Superior temporal gyrus (tissue), 1 donor: ENCODE measurements around the gene GPR18.

Experiments used
- DNase-seq: peaks from one replicate; pipeline ENCODE4 v3.0.0-alpha.2; 2016; ENCODE audit errors: extremely low spot score

Gene GPR18

GRCh38 chr13:99258210-99258860 is at the start of gene GPR18:
GPR18 (minus strand) TSS chr13:99258379; CDS start chr13:99255872, 2,507 bp downstream.
- no peak for DNase-seq

GRCh38 chr13:99307648-99308339 is 49.6 kb upstream of the GPR18 start:
- no peak for DNase-seq

- no peak for DNase-seq
Observed at GRCh38 chr13:99307247-99307646, 49.1 kb upstream of the GPR18 start, which contains the start of gene GPR183. GPR183 (minus strand) TSS chr13:99307399; CDS start chr13:99296145, 11,254 bp downstream.

GRCh38 chr13:99305566-99305965 is 47.4 kb upstream of the GPR18 start:
- DNase-seq = no peak

GRCh38 chr13:99305158-99305557 is 47.0 kb upstream of the GPR18 start:
- DNase-seq = no peak

GRCh38 chr13:99304541-99304940 is 46.4 kb upstream of the GPR18 start:
- no peak for DNase-seq

- DNase-seq = no peak
Observed at GRCh38 chr13:99303863-99304521, 45.8 kb upstream of the GPR18 start.

- DNase-seq = no peak
Observed at GRCh38 chr13:99302637-99303505, 44.7 kb upstream of the GPR18 start.

- DNase-seq = no peak
Observed at GRCh38 chr13:99301913-99302636, 43.9 kb upstream of the GPR18 start.

GRCh38 chr13:99301056-99301838 is 43.1 kb upstream of the GPR18 start:
- DNase-seq = no peak

GRCh38 chr13:99299920-99300341 is 41.8 kb upstream of the GPR18 start:
- no peak for DNase-seq

- no peak for DNase-seq
Observed at GRCh38 chr13:99299256-99299919, 41.2 kb upstream of the GPR18 start.

GRCh38 chr13:99298056-99298455 is 39.9 kb upstream of the GPR18 start:
- no peak for DNase-seq

GRCh38 chr13:99297331-99297730 is 39.2 kb upstream of the GPR18 start:
- no peak for DNase-seq

GRCh38 chr13:99296398-99296797 is 38.2 kb upstream of the GPR18 start:
- no peak for DNase-seq

- no peak for DNase-seq
Observed at GRCh38 chr13:99295488-99296252, 37.5 kb upstream of the GPR18 start.

- no peak for DNase-seq
Observed at GRCh38 chr13:99294958-99295357, 36.8 kb upstream of the GPR18 start.

- no peak for DNase-seq
Observed at GRCh38 chr13:99294198-99294597, 36.0 kb upstream of the GPR18 start.

GRCh38 chr13:99293178-99293577 is 35.0 kb upstream of the GPR18 start:
- DNase-seq = no peak
